Thyroid gland (tissue), 4 donors: Measurements from ENCODE around the gene ZNF283. TPM values are rescaled to one million over a fixed set of nuclear protein-coding genes. Genes with fewer than 3 reads are reported as not detected.

ENCODE experiments used
- DNase-seq, 2 donors: peaks; one replicate each; pipeline ENCODE4 v3.0.0-alpha.2; 2019
- H3K27ac ChIP-seq, 3 donors: fragments of 200-600 bp; sonication (generic); 1 replicate in 2 of 3; 2 replicates in 1 of 3; pipeline ENCODE4 v1.5.1; 2016 to 2019; ENCODE audit warnings: mild to moderate bottlenecking in 1 of 3, moderate library complexity in 1 of 3
- H3K27me3 ChIP-seq: fragments of 200-600 bp; sonication (generic); one replicate; pipeline ENCODE4 v1.5.1; 2019
- H3K36me3 ChIP-seq, 2 donors: fragments of 200-600 bp; sonication (generic); one replicate each; pipeline ENCODE4 v1.5.1; 2016 to 2019
- H3K4me1 ChIP-seq, 2 donors: fragments of 200-600 bp; sonication (generic); one replicate each; pipeline ENCODE4 v1.5.1; 2017 to 2019
- H3K4me3 ChIP-seq, 3 donors: fragments of 200-600 bp; sonication (generic); replicated peaks in 1 of 3; 1 replicate in 2 of 3; 2 replicates in 1 of 3; pipeline ENCODE4 v1.5.1; 2016; ENCODE audit warnings: mild to moderate bottlenecking in 1 of 3
- H3K9me3 ChIP-seq: fragments of 200-600 bp; sonication (generic); one replicate; pipeline ENCODE4 v1.5.1; 2017
- CTCF ChIP-seq, 6 experiments: fragments of 200-600 bp in 3 of 6; fragments of 450-650 bp in 3 of 6; sonication (generic) in 3 of 6; IDR thresholded peaks; one replicate each; pipeline ENCODE4 v1.5.1; 2016 to 2019; ENCODE audit warnings: antibody characterized with exemption in 6 of 6, mild to moderate bottlenecking in 2 of 6, inconsistent platforms in 1 of 6, moderate library complexity in 1 of 6
- POLR2A ChIP-seq, 2 donors: fragments of 450-650 bp; IDR thresholded peaks; one replicate each; pipeline ENCODE4 v1.6.1; 2017; ENCODE audit warnings: antibody characterized with exemption in 2 of 2, mild to moderate bottlenecking in 2 of 2, moderate library complexity in 1 of 2
- WGBS, 2 donors: methylation state at CpG; one replicate each; pipeline ENCODE4 v1.1.5; 2017; 5-methylcytosine and 5-hydroxymethylcytosine counted together
- intact Hi-C: fragments of 100-400 bp; cut with DNase I; formaldehyde crosslinking; loops from one replicate; pipeline ENCODE4 v1.15.1; 2023
- total RNA-seq, 4 donors: library from RNA; depleted of rRNA; stranded (reverse); fragments of >200 nt; gene quantifications; one replicate each; pipeline ENCODE4 v1.2.3, GENCODE V29; 2016

ZNF283 gene
- total RNA-seq, 4 donors from 2014 or later: 9.9 to 29.1 (median 18.9) TPM

GRCh38 chr19:43790587-43790986, 36.5 kb upstream of the ZNF283 start:
- H3K4me1 ChIP-seq: no peaks in the 10 kb centered on the region
- 41 to 44% methylated on average over 3 of the region's 3 CpGs for WGBS, 2 donors

GRCh38 chr19:43797118-43797517, 30.0 kb upstream of the ZNF283 start:
- H3K9me3 ChIP-seq: no peaks in the 10 kb centered on the region
- 42 to 100% methylated on average over 1 to 6 of the region's 6 CpGs for WGBS, 2 donors
- H3K27me3 ChIP-seq: no peaks in the 10 kb centered on the region
- DNase-seq: no peak
- H3K36me3 ChIP-seq: no peaks in the 10 kb centered on the region
- H3K4me1 ChIP-seq: peaks cover 3 to 6% of the 10 kb centered on the region in 2 donors
- intact Hi-C loops: no loop called here
- TF ChIP-seq CTCF (IDR thresholded peaks at IDR 0.05) (no peak), POLR2A (IDR thresholded peaks at IDR 0.05) (no peak)
- H3K27ac ChIP-seq: no peak overlapping the region
- H3K4me3 ChIP-seq: no peak overlapping the region

More at GRCh38 chr19:43790587-43790986, 36.5 kb upstream of the ZNF283 start:
- H3K9me3 ChIP-seq: no peaks in the 10 kb centered on the region
- H3K27ac ChIP-seq: no peak overlapping the region
- no peak overlapping the region for H3K4me3 ChIP-seq
- H3K36me3 ChIP-seq: no peaks in the 10 kb centered on the region
- intact Hi-C loops: no loop called here
- no peaks in the 10 kb centered on the region for H3K27me3 ChIP-seq
- no peak for DNase-seq
- TF ChIP-seq POLR2A (IDR thresholded peaks at IDR 0.05): no peak
- no peak for TF ChIP-seq CTCF (IDR thresholded peaks at IDR 0.05)

GRCh38 chr19:43797556-43797955, 29.6 kb upstream of the ZNF283 start:
- Histone ChIP-seq H3K36me3 (no peaks in the 10 kb centered on the region), H3K27ac (no peak overlapping the region), H3K4me1 (peaks cover 3 to 6% of the 10 kb centered on the region in 2 donors), H3K4me3 (no peak overlapping the region), H3K27me3 (no peaks in the 10 kb centered on the region), H3K9me3 (no peaks in the 10 kb centered on the region)
- WGBS, 2 donors: 72 to 81% methylated on average over 5 to 7 of the region's 7 CpGs
- intact Hi-C loops: no loop called here
- TF ChIP-seq POLR2A (IDR thresholded peaks at IDR 0.05) (no peak), CTCF (IDR thresholded peaks at IDR 0.05) (no peak)
- DNase-seq: no peak

GRCh38 chr19:43798026-43798545, 29.0 kb upstream of the ZNF283 start:
- intact Hi-C loops: no loop called here
- Histone ChIP-seq H3K4me3 (peak overlapping the region in 1 of 3 donors; percentile 23), H3K27ac (no peak overlapping the region), H3K27me3 (no peaks in the 10 kb centered on the region), H3K4me1 (peaks cover 3 to 6% of the 10 kb centered on the region in 2 donors), H3K36me3 (no peaks in the 10 kb centered on the region), H3K9me3 (no peaks in the 10 kb centered on the region)
- WGBS, 2 donors: 53 to 56% methylated on average over 4 to 5 of the region's 5 CpGs
- DNase-seq: no peak
- TF ChIP-seq CTCF (IDR thresholded peaks at IDR 0.05) (no peak), POLR2A (IDR thresholded peaks at IDR 0.05) (no peak)

GRCh38 chr19:43798546-43799409, 28.3 kb upstream of the ZNF283 start:
- no peaks in the 10 kb centered on the region for H3K9me3 ChIP-seq
- DNase-seq: peak; percentile 52 to 58
- TF ChIP-seq POLR2A (IDR thresholded peaks at IDR 0.05): no peak
- no peak for TF ChIP-seq CTCF (IDR thresholded peaks at IDR 0.05)
- no peak overlapping the region for H3K27ac ChIP-seq
- H3K36me3 ChIP-seq: no peaks in the 10 kb centered on the region
- intact Hi-C loops: no loop called here
- WGBS, 2 donors: 23% methylated on average over 36 to 41 of the region's 70 CpGs
- H3K4me1 ChIP-seq: peaks cover 3 to 6% of the 10 kb centered on the region in 2 donors
- H3K27me3 ChIP-seq: no peaks in the 10 kb centered on the region
- H3K4me3 ChIP-seq: peak overlapping the region in 1 of 3 donors; percentile 23
